CD1c-positive myeloid dendritic cell (primary cell): Measurements from ENCODE around the gene HSD17B10.
A peak's percentile ranks its signal among the peaks of the same experiment; 100 is the strongest.
"Not testable (repeated sequence)": the region's sequence is repeated elsewhere in the genome, so short reads cannot be mapped to it uniquely, and the experiment has no call there.

Experiments
- DNase-seq: peaks from one replicate; pipeline ENCODE4 v3.0.0-alpha.2; 2016; ENCODE audit errors: extremely low spot score

Gene HSD17B10

DNA sequence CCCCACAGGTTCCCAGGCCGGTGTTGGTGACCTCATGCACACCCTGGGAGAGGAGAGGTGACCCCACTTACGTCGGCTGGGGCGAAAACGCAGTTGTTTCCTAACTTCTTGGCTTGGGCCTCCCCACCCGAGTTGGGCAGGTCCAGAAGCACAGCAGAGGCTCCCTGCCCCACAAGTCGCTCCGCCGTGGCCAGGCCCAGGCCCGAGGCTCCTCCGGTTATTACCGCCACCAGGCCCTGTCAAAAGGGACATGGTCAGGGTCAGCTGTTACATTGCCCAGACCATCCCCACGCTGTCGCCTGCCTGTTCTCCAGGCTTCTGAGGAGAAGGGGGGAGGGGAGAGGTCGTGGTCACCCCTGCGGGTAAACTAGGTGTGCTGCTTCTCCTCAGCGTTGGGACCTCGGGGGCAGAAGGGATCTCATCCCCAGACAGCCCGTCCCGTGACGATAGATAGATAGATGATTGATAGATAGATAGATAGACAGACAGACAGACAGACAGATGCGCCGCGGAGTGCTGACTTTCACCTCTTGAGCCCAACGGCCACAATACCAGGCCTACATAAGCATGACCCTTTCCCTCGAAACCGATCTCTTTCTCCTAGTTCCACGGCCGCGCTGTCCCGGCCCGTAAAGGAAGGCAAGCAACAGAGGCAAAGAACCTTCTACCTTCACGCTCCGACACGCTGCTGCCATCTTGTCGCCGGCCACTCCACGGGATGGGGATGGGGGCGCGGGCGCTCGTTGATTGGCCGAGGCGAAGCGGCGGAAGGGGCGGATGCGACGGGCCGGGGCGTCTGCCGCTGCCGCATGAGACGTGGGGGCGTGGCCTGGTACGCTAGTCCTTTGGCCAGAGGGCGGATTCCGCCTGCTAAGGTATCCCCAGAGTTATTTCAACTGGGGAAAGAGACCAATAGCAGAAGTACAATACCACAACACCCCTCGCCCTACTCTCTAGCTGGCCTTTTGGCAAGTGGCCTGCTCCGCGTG lies at the start of gene HSD17B10:
Gene HSD17B10 (minus strand): TSS at position 720 of the 989 bp plus-strand sequence. CDS start 25 bp downstream, at position 695.
- peak; percentile 92 for DNase-seq

DNA sequence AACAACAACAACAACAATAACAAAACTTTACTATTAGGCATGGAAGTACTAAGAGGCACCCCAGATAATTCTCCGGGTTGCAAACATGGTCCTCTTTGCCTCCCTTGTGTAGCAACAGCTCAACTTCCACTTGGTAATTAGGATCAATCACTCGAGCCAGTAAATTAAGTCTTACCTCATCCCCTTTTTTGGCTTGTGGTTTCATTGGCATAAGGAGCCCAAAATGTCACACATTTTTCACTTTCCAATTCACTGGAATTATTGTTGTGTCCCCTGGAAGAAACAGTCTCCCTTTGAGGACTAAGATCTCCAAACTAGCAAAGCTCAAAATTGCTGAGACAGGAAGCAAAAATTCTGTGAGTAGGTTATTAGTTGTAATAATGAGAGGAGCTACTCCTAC lies 49.2 kb upstream of the HSD17B10 start:
- DNase-seq: no peak

- peak; percentile 46 for DNase-seq
These were observed 47.8 kb upstream of the HSD17B10 start for GRCh38 chrX:53481816-53482465.

DNA sequence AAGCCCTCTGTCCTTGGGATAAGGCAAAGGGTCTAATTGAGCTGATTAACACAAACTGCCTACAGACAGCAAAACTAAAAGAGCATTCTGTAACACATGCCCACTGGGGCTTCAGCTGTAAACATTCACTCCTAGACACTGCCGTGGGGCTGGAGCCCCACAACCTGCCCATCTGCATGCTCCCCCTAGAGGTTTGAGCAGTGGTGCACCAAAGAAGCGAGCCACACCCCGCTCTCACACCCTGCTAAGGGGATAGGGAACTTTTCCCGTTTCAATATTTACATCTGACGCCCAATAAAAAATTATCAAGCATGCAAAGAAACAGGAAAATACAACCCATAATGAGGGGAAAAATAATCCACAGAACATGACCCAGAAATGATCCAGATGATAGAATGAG lies 46.9 kb upstream of the HSD17B10 start:
- DNase-seq: peak; percentile 6

DNA sequence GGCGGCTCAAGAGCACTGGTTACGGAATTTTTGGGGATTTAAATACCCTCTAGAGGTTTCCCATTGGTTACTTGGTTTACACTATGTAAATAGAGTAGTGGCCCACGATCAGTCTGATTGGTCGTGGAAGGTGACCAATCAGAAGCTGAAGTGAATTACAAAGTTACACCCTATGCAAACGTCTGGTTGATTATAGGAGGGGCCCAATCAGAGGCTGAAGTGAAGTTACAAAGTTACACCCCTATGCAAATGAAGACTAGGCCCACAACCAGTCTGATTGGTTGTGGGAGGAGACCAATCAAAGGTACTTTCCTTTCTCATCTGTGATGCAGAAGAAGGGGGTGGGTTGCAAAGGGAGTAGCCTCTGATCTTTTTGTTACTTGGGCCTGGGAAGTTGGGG lies 45.1 kb upstream of the HSD17B10 start:
- no peak for DNase-seq

GRCh38 chrX:53476371-53476770 lies 42.2 kb upstream of the HSD17B10 start:
- no peak for DNase-seq

GRCh38 chrX:53474707-53475106 lies 40.5 kb upstream of the HSD17B10 start:
- peak; percentile 46 for DNase-seq

- no peak for DNase-seq
These were observed 37.2 kb upstream of the HSD17B10 start for GRCh38 chrX:53471346-53471745.

DNA sequence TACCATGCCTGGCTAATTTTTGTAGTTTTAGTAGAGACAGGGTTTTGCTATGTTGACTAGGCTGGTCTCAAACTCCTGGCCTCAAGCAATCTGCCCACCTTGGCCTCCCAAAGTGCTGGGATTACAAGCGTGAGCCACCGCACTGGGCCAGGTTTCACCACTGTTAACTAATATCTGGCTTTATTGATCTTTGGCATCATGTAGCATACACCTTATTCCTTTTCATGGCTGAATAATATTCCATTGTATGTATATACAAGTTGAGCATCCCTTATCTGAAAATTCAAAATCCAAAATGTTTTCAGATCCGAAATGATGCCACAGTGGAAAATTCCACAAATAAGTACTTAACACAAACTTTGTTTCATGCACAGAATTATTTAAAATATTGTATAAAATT lies 34.5 kb upstream of the HSD17B10 start:
- DNase-seq: not testable (repeated sequence)

GRCh38 chrX:53458082-53458481 lies 23.9 kb upstream of the HSD17B10 start:
- DNase-seq: no peak

DNA sequence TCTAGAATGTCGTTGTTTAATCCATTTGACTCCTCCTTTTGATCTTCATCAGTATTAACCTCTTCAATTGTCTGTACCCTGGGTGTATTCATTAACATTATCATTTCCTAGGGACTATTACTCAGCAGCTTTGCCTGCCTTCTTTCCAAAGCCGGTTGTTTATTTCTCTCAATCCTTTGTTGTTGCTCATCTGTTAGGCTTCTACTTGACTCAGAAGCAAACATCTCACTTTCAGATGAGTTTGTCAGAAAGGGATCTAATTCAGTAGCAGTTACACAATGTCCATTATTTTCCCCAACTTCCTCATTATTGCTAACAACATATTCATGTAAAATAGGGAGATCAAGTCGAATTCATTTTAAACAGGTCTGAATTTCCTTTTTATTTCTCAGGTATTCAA lies 22.1 kb upstream of the HSD17B10 start:
- no peak for DNase-seq

GRCh38 chrX:53452812-53453211 lies 18.6 kb upstream of the HSD17B10 start:
- DNase-seq: no peak

DNA sequence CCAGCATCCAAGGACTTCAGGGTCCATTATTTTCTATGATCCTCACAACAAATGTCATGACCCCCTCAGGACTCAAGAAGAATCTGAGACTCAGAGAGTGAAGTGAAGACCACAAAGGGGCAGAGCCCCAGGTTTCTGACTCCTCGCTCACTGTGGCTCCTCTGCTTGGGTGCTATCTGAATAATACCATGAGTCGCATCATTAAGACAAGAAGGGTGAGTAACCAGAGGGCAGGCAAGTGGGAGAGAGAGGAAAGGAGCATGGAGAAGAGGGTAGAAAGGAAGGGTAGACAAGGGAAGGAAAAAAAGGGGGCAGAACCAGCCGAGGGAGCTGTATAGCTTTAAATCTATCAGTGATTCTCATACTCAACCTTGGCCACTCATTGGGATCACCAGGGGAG lies 15.5 kb upstream of the HSD17B10 start:
- no peak for DNase-seq

DNA sequence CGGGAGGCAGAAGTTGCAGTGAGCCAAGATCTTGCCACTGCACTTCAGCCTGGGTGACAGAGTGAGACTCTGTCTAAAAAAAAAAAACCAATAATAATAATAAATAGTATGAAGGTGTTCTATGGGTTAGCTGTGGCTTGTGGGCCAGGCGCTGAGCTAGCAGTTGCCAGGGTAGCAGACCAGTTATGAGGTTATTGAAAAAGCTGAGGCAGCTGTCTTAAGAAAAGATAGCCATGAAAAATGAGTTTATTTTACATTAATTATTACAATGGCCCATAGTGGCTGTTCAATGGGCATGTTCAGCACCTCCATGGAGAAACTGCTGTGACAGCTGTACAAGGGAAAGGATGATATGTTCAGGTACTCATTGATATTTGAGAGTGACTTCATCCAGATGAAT lies 13.3 kb upstream of the HSD17B10 start:
- no peak for DNase-seq

DNA sequence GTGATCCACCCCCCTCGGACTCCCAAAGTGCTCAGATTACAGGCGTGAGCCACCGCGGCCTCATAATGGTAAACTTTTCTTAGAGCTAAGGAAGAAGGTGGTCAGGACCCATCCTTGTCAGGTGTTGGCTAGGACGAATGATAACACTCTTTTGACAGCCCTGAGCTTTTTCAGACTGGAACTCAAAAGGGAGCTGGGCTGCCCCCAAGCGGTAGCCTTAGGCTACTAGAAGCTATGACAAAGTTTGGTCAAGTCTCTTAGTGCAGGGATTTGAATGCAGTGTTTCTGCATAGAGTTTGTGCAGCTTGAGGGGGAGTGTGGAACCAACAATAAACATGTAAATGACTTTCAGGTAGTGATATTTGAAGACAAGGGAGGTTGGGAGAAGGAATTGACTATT lies 11.8 kb upstream of the HSD17B10 start:
- DNase-seq: peak; percentile 53

DNA sequence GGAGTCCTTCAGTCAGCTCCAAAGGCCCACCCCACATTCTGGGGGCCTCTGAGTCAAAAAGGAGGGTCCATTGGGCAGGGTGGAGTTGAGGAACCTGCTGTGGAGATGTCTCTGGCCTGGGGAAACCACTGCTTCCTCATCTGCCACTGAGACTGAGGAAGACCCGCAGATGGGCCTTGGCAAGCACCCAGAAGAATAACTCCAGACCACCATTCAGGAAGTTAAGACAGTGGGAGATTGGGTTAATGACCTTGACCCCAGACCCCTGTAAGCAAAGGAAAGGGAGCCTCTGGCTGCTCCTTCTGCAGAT lies 8.1 kb upstream of the HSD17B10 start:
- DNase-seq: peak; percentile 41

- DNase-seq: peak; percentile 55
These were observed 7.6 kb upstream of the HSD17B10 start for GRCh38 chrX:53441531-53442321.

DNA sequence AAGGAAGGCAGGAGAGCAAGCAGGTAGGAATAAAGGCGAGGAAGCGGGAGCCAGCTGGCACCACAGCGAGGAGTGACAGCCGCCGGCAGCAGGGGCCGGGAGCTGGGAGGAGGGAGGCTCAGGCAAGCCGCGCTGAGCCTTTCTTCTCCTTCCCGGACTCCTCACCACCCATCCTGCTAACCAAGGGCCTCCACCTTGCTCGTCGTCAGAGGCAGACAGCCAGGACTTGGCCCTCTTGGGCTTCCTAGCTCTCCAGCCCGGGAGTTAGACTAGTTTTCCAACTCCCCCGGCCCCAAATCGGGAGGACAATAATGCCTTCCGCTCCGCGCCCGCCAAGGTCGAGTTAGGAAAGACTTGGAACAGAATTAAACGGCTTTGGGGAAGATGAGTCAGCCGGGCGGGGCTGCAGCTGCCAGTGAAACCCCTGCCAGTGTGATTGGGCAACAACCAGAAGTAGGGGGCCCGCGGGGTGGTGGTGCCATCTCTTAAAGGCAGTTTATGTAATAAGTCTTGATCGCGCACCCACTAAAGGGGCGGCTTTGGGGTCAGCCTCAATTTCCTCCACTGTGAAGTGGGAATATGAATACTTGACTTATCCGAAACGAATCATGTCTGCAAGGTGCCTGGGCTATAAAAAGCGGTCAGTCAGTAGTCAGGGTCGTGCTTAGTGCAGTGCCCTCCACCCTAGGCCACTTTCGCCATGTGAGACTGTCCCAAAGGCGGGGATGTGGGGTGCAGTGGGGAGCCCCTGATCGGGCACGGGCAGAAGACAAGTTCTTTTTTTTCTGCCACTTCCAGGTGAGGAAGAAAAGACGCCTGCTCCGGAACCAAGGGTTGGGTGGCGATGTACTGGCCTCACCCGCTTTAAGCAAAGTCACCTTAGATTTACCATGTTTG lies 6.7 kb upstream of the HSD17B10 start:
- DNase-seq: peak; percentile 69

DNA sequence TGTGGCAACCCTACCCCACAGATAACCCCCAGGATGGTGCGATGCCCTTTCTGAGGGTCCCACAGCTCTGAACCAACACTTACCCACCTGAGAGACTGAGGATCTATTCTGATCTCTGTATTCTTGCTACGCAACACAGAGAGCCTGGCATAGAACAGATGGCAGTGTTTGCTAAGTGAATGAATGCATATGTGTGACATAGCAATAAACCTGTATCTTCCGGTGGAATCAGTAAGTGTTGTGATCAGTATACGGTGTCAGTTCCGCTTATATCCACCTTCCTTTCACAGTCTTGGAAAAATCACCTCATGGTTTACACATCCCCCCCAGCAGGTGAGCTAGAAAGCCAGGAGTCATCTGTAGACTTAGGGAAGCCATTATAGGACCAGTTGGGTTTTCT lies 5.9 kb upstream of the HSD17B10 start:
- DNase-seq: no peak

DNA sequence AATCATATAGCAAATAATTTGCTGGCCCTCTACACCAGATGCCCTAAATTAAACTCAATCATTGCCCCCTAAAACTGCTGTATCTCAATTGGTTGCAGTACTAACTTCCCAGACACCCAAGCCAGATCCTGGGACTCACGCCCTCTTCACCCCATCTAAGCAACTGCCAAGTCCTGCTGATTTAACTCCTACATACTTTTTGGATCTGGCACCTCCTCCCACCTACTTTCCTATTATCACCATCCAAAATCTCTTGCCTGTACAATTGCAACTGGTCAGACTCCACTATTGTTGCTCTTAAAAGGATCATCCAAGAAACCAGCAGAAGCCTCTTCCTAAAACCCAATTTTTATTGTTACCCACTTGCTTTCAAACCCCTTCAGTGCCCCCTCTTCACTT lies 4.7 kb upstream of the HSD17B10 start:
- no peak for DNase-seq

- no peak for DNase-seq
These were observed 4.1 kb upstream of the HSD17B10 start for GRCh38 chrX:53438174-53438831.
